ENCODE data around the gene CRHR1.

Gene CRHR1

GRCh38 chr17:45867702-45868101, 83.6 kb downstream of the CRHR1 start:
- no peak for DNase-seq (ENCODE audit: low read depth in 2 of 2)

- no peak for DNase-seq (ENCODE audit: low read depth in 2 of 2)
Observed at GRCh38 chr17:45868276-45868675, 84.2 kb downstream of the CRHR1 start.

- DNase-seq (ENCODE audit: low read depth in 2 of 2): no peak
Observed at GRCh38 chr17:45869676-45870341, 85.7 kb downstream of the CRHR1 start.

DNA sequence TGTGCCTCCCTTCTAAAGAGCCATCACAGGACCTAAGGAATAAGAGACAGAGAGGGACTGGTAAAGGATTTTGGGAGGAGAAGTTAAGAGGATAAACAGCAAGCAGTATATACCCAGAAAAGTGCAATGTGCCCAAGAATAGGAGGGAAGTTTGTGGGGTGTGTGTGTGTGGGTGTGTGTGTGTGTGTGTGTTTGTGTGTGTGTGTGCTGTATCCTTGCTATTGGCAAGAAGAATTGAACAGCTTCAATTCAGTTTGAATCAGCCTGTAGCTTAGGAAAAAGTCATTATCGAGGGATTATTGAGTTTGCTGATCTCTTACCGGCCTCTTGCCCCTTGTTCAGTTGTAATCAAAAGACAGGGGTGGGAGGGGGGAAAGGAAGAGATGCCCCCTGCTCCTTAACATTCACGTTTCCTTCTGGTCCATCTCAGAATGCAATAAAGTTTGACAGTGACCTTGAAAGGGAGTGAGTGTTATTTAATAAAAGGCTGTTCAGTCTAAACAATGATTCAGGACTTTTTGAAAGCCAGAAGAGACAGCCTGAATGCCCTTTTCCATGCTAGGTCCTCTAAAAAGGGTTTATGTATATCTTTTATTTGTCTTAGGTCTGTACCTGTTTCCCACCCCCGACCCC, 86.3 kb downstream of the CRHR1 start:
- no peak for DNase-seq (ENCODE audit: low read depth in 2 of 2)

- no peak for DNase-seq (ENCODE audit: low read depth in 2 of 2)
Observed at GRCh38 chr17:45871718-45872117, 87.6 kb downstream of the CRHR1 start.

GRCh38 chr17:45873728-45874127, 89.6 kb downstream of the CRHR1 start:
- DNase-seq (ENCODE audit: low read depth in 2 of 2): no peak

DNA sequence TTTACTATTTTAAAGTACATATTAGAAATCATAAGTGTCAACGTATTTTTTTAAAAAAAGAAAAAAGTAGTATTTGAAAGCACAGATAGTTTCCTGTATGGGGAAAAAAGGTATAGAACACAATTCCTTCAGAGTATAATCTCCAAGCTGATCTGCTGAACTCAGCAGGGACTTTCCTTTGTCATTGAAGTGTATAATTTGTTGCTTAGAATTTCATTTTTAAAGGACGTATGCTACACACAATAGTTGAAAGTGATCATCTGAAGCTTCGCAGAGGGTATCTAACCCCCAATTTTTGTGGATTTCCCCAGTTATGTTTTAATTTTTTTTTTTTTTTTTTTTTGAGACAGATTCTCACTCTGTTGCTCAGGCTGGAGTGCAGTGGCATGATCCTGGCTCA, 90.0 kb downstream of the CRHR1 start:
- DNase-seq (ENCODE audit: low read depth in 2 of 2): no peak

GRCh38 chr17:45876539-45876938, 92.4 kb downstream of the CRHR1 start:
- no peak for DNase-seq (ENCODE audit: low read depth in 2 of 2)

GRCh38 chr17:45877467-45877866, 93.3 kb downstream of the CRHR1 start:
- DNase-seq (ENCODE audit: low read depth in 2 of 2): no peak

GRCh38 chr17:45883063-45883462, 98.9 kb downstream of the CRHR1 start:
- no peak for DNase-seq (ENCODE audit: low read depth in 2 of 2)
